Gastroesophageal sphincter (tissue), 4 donors: ENCODE results near the gene RANBP3L. TPM values are rescaled to one million over a fixed set of nuclear protein-coding genes. Genes with fewer than 3 reads are reported as not detected.
A peak's percentile ranks its signal among the peaks of the same experiment; 100 is the strongest.

Experiments
- ATAC-seq: fragments of 150-250 bp; one replicate; pipeline ENCODE4 v1.9.1; 2016; ENCODE audit warnings: mild to moderate bottlenecking, moderate library complexity
- H3K27ac ChIP-seq, 4 donors: fragments of 200-600 bp; sonication (generic) in 3 of 4; 1 replicate in 3 of 4; 2 replicates in 1 of 4; pipeline ENCODE4 v1.5.1; 2016 to 2019
- H3K27me3 ChIP-seq: fragments of 200-600 bp; sonication (generic); one replicate; pipeline ENCODE4 v1.5.1; 2019
- H3K36me3 ChIP-seq, 2 donors: fragments of 200-600 bp; sonication (generic); one replicate each; pipeline ENCODE4 v1.5.1; 2019; ENCODE audit warnings: control low read depth in 1 of 2
- H3K4me1 ChIP-seq, 3 donors: fragments of 200-600 bp; sonication (generic); 1 replicate in 2 of 3; 2 replicates in 1 of 3; pipeline ENCODE4 v1.5.1; 2016 to 2019; ENCODE audit warnings: control low read depth in 2 of 3
- H3K4me3 ChIP-seq, 2 donors: fragments of 200-600 bp; sonication (generic); one replicate each; pipeline ENCODE4 v1.5.1; 2019; ENCODE audit warnings: mild to moderate bottlenecking in 1 of 2, moderate library complexity in 1 of 2
- H3K9me3 ChIP-seq, 3 donors: fragments of 200-600 bp; sonication (generic); one replicate each; pipeline ENCODE4 v1.5.1; 2017 to 2019; ENCODE audit warnings: control low read depth in 2 of 3
- CTCF ChIP-seq, 4 experiments: fragments of 200-600 bp in 2 of 4; fragments of 450-650 bp in 2 of 4; sonication (generic) in 1 of 4; IDR thresholded peaks; one replicate each; pipeline ENCODE4 v1.5.1; 2017 to 2019; ENCODE audit warnings: antibody characterized with exemption in 4 of 4, mild to moderate bottlenecking in 2 of 4, moderate library complexity in 2 of 4
- EP300 ChIP-seq: sonication (generic); formaldehyde crosslinking; IDR thresholded peaks from one replicate; pipeline ENCODE4 v1.6.1; 2017; ENCODE audit warnings: antibody characterized with exemption, mild to moderate bottlenecking
- POLR2A ChIP-seq, 2 donors: fragments of 450-650 bp; IDR thresholded peaks; one replicate each; pipeline ENCODE4 v1.6.1; 2017; ENCODE audit warnings: antibody characterized with exemption in 2 of 2, mild to moderate bottlenecking in 2 of 2, moderate library complexity in 1 of 2
- POLR2AphosphoS5 ChIP-seq: sonication (generic); formaldehyde crosslinking; IDR thresholded peaks from one replicate; pipeline ENCODE4 v1.6.1; 2017; ENCODE audit warnings: antibody characterized with exemption
- WGBS, 2 donors: methylation state at CpG; one replicate each; pipeline ENCODE4 v1.1.5; 2018; ENCODE audit warnings: low coverage in 1 of 2; 5-methylcytosine and 5-hydroxymethylcytosine counted together
- total RNA-seq, 4 donors: library from RNA; depleted of rRNA; stranded (reverse); fragments of >200 nt; gene quantifications; one replicate each; pipeline ENCODE4 v1.1.0, GENCODE V29; 2016

Gene RANBP3L
- total RNA-seq, 4 donors from 2014 or later = 3.4 to 26.0 (median 6.1) TPM

DNA sequence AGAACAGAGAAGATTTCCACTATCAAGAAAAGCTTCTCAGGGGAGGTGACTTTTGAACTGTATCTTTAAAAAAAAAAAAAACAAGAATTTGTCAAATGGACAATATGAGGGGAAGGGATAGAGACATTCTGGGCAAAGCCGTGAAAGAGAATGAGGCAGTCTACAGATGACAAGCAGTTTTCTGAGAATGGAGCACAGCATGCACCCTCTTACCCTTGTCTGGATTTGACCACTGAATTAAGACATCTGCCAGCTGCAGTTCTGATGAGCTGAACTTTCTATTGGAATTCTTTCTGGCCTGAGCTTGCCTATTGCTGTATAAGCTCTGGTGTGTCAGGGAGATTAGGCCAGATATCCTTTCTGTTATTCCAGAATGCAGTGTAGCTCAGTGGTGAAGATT lies 10.3 kb upstream of the RANBP3L start:
- Histone ChIP-seq H3K27me3 (no peaks in the 10 kb centered on the region), H3K4me3 (no peak overlapping the region), H3K27ac (no peak overlapping the region), H3K36me3 (no peaks in the 10 kb centered on the region), H3K9me3 (no peaks in the 10 kb centered on the region), H3K4me1 (no peaks in the 10 kb centered on the region)
- TF ChIP-seq CTCF (IDR thresholded peaks at IDR 0.05) (no peak), EP300 (no peak), POLR2A (IDR thresholded peaks at IDR 0.05) (no peak), POLR2AphosphoS5 (no peak)
- ATAC-seq = no peak
- WGBS, 2 donors = 27 to 67% methylated on average over 1 of the region's 1 CpG

- H3K9me3 ChIP-seq = no peaks in the 10 kb centered on the region
- no peak overlapping the region for H3K27ac ChIP-seq
- H3K36me3 ChIP-seq = no peaks in the 10 kb centered on the region
- 63 to 83% methylated on average over 2 of the region's 3 CpGs for WGBS, 2 donors
- no peak overlapping the region for H3K4me3 ChIP-seq
- TF ChIP-seq POLR2AphosphoS5 = no peak
- no peak for TF ChIP-seq POLR2A (IDR thresholded peaks at IDR 0.05)
- no peak for TF ChIP-seq EP300
- TF ChIP-seq CTCF (IDR thresholded peaks at IDR 0.05) = no peak
- H3K4me1 ChIP-seq = peaks cover 0 to 11% (median 0%) of the 10 kb centered on the region in 3 donors
- H3K27me3 ChIP-seq = no peaks in the 10 kb centered on the region
- no peak for ATAC-seq
Measured at GRCh38 chr5:36310138-36310537, 8.4 kb upstream of the RANBP3L start.

DNA sequence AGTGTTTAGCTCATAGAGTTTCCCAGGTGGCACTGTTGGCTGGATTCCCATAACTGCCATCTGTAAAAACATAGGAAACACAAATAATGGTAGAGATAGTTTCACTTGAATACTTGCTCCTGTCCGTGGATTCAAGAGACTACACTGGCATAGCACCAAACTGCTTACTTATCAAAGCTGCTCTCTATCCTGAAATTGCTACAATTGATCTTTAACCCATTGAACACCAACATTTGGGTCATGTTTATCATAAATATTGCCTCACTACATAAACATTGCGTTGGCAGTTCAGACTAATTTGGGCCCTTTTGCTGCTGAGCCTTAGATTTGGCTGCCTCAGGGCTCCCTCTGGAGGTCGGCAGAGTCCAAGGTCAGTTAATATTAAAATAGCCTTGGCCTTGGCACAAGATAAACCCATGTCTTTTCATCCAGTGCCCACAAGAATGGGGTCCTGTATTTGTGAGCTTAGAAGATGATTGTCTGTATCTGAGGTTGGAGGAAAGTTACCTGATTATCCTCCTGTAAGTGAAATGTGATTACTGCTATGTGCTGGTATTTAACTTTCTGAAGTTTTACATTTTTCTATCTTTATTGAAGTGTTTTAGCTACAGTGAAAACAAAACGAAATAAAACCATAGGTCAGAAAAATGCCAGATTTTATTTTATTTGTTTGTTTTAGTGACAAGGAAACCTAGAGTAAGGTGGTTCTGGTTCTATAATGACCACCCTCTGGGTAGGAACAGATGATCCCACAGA lies 4.0 kb upstream of the RANBP3L start:
- Histone ChIP-seq H3K9me3 (no peaks in the 10 kb centered on the region), H3K36me3 (no peaks in the 10 kb centered on the region), H3K4me1 (peaks cover 5 to 41% (median 10%) of the 10 kb centered on the region in 3 donors), H3K27me3 (no peaks in the 10 kb centered on the region), H3K27ac (no peak overlapping the region), H3K4me3 (no peak overlapping the region)
- 20 to 29% methylated on average over 4 of the region's 4 CpGs for WGBS, 2 donors
- peak; percentile 46 for ATAC-seq
- TF ChIP-seq CTCF (IDR thresholded peaks at IDR 0.05) (peak; percentile 57 to 80 (median 72)), EP300 (no peak), POLR2AphosphoS5 (peak; percentile 6), POLR2A (IDR thresholded peaks at IDR 0.05) (no peak)

- Histone ChIP-seq H3K4me1 (peaks cover 5 to 56% (median 10%) of the 10 kb centered on the region in 3 donors), H3K36me3 (no peaks in the 10 kb centered on the region), H3K9me3 (no peaks in the 10 kb centered on the region), H3K4me3 (no peak overlapping the region), H3K27ac (peak overlapping the region in 2 of 4 donors; percentile 79 to 82), H3K27me3 (no peaks in the 10 kb centered on the region)
- ATAC-seq = no peak
- TF ChIP-seq POLR2AphosphoS5 (no peak), CTCF (IDR thresholded peaks at IDR 0.05) (no peak), POLR2A (IDR thresholded peaks at IDR 0.05) (no peak), EP300 (no peak)
- 58 to 83% methylated on average over 2 to 7 of the region's 7 CpGs for WGBS, 2 donors
Measured at GRCh38 chr5:36304095-36304805, 2.5 kb upstream of the RANBP3L start.
